ENCODE measurements around the gene EFCAB5.

EFCAB5 gene

DNA sequence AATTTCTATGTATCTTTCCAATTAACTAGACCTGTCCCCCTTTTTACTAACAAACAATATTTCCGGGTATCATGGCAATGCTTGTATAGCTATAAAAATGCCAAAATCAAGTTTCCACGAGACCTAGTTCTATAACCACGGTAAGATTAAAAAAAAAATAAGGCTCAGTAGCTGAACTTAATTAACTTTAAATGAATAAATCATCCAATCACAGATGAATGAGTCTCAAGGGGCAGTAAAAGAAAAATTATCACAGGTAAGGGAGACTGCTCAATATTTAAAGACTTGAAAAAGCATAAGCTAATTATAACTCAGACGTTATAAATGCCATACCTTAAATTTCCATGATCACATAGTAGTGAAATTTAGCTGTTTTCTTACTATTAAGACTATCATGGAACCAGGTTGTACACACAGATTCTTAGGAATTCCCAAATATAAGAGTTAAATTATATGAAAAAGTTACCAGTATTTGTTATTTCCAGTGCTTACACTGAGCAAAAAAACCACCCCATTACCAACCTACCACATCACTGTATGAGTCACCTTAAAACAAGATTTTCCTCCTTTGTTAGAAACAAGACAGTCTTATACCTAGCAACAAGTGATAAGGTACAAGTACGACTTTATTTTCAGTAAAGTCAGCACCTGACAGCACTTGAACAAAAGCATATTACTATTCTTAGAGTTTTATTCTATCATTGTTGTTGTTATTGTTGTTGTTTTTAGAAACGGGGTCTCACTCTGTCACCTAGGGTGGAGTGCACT, 32.0 kb upstream of the EFCAB5 start:
- Histone ChIP-seq H3K9me2 (replicated peaks; ENCODE audit: insufficient read depth, low read length) (no peaks in the 10 kb centered on the region), H3K4me2 (ENCODE audit: low read depth, low read length, poor library complexity, severe bottlenecking) (no peak overlapping the region), H3K27ac (ENCODE audit: low read depth, low read length) (no peak overlapping the region), H3K9me3 (ENCODE audit: insufficient read depth, low read length) (peaks cover 23% of the 10 kb centered on the region; the same call in 1 of the 2 replicates), H3K36me3 (ENCODE audit: low read length) (peaks cover 12% of the 10 kb centered on the region; the same call in 1 of the 2 replicates), H2AFZ (ENCODE audit: low read depth, low read length, severe bottlenecking) (no peak overlapping the region), H3K4me3 (ENCODE audit: insufficient read depth, low read length, poor library complexity, severe bottlenecking) (no peak overlapping the region), H4K20me1 (ENCODE audit: low read depth, low read length) (peaks cover 6% of the 10 kb centered on the region; the same call in 1 of the 2 replicates), H3F3A (ENCODE audit: insufficient read depth) (no peaks in the 10 kb centered on the region), H3K27me3 (ENCODE audit: low read length) (no peaks in the 10 kb centered on the region), H3K79me2 (ENCODE audit: insufficient read depth, low read length) (peaks cover 95% of the 10 kb centered on the region), H3K9ac (ENCODE audit: low read length) (no peak overlapping the region)
- TF ChIP-seq, protein P1, sequence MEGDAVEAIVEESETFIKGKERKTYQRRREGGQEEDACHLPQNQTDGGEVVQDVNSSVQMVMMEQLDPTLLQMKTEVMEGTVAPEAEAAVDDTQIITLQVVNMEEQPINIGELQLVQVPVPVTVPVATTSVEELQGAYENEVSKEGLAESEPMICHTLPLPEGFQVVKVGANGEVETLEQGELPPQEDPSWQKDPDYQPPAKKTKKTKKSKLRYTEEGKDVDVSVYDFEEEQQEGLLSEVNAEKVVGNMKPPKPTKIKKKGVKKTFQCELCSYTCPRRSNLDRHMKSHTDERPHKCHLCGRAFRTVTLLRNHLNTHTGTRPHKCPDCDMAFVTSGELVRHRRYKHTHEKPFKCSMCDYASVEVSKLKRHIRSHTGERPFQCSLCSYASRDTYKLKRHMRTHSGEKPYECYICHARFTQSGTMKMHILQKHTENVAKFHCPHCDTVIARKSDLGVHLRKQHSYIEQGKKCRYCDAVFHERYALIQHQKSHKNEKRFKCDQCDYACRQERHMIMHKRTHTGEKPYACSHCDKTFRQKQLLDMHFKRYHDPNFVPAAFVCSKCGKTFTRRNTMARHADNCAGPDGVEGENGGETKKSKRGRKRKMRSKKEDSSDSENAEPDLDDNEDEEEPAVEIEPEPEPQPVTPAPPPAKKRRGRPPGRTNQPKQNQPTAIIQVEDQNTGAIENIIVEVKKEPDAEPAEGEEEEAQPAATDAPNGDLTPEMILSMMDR (IDR thresholded peaks at IDR 0.05; ENCODE audit: insufficient read depth, low read length, poor library complexity, severe bottlenecking): no peak
- no peak for TF ChIP-seq EZH2phosphoT487 (conservative IDR thresholded peaks at IDR 0.05; ENCODE audit: low read length)

DNA sequence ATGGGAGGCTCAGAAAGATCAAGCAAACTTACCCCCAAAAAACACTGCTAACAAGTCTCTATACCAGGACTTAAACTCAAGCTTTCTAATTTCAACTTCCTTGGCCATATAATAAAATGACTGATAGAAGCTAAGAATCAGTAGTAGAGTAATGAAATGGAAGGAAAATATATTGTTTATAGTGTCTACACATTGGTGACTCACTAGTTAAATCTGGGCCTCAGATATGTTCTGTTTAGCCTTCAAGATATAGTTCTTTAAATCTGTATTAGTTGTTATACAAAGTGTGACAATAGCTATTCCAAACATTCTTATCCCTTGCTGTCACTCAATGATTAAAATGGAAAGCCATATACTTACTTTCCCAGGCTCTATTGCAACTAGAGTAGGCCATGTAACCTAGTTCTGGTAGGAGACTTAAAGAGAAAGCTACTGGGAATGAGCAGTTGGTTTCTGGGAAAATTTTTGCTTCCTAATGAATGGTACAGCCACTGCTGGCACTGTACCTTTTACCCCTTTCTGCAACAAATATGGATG, 29.7 kb upstream of the EFCAB5 start:
- Histone ChIP-seq H2AFZ (ENCODE audit: low read depth, low read length, severe bottlenecking) (no peak overlapping the region), H3F3A (ENCODE audit: insufficient read depth) (peaks cover 4% of the 10 kb centered on the region; the same call in 1 of the 2 replicates), H3K4me3 (ENCODE audit: insufficient read depth, low read length, poor library complexity, severe bottlenecking) (no peak overlapping the region), H3K27ac (ENCODE audit: low read depth, low read length) (no peak overlapping the region), H3K36me3 (ENCODE audit: low read length) (peaks cover 12% of the 10 kb centered on the region; the same call in 1 of the 2 replicates), H3K9ac (ENCODE audit: low read length) (no peak overlapping the region), H3K9me3 (ENCODE audit: insufficient read depth, low read length) (peaks cover 9% of the 10 kb centered on the region; the same call in 1 of the 2 replicates), H3K27me3 (ENCODE audit: low read length) (no peaks in the 10 kb centered on the region), H3K9me2 (replicated peaks; ENCODE audit: insufficient read depth, low read length) (no peaks in the 10 kb centered on the region), H3K79me2 (ENCODE audit: insufficient read depth, low read length) (peaks cover 93% of the 10 kb centered on the region), H4K20me1 (ENCODE audit: low read depth, low read length) (peaks cover 6% of the 10 kb centered on the region; the same call in 1 of the 2 replicates), H3K4me2 (ENCODE audit: low read depth, low read length, poor library complexity, severe bottlenecking) (no peak overlapping the region)
- TF ChIP-seq, protein P1 (IDR thresholded peaks at IDR 0.05; ENCODE audit: insufficient read depth, low read length, poor library complexity, severe bottlenecking): no peak
- no peak for TF ChIP-seq EZH2phosphoT487 (conservative IDR thresholded peaks at IDR 0.05; ENCODE audit: low read length)

DNA sequence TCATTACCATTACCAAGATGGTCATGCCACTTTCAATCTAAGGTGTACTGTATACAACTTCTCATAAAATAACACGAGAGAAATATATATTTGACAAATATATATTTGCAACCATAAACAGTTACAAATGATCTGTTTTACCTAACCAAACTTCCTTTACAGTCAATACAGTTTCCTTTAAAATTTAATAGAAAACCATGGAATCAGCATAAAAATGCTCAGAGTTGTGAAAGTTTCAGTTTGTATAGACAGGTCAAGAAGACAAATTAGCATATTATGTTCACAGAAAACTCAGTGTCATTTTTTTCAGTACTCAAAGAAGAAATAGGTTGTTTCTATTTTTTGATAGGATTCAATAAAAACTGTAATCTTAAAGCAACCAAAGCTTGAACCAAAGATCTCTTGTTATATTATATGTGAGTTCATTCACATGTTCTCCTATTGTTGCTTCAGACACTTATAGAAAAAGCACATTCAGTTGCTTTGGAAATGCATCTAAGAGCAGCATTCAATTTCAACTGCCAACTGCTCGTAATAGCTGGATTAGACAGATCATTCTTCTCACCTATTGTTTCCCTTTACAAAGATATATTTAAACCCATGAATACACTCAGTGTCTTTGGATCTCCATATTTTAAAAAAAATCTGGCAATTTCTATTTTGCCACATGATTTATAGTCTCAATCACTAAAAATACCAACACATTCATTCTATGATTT, 26.5 kb upstream of the EFCAB5 start:
- no peak overlapping the region for H3K4me3 ChIP-seq (ENCODE audit: insufficient read depth, low read length, poor library complexity, severe bottlenecking)
- 0 out of 2 replicates have a peak, but pooled peaks cover 4% of the 10 kb centered on the region for H3K36me3 ChIP-seq (ENCODE audit: low read length)
- H3K9me2 ChIP-seq (replicated peaks; ENCODE audit: insufficient read depth, low read length): no peaks in the 10 kb centered on the region
- H4K20me1 ChIP-seq (ENCODE audit: low read depth, low read length): peaks cover 6% of the 10 kb centered on the region; the same call in 1 of the 2 replicates
- no peak overlapping the region for H3K9ac ChIP-seq (ENCODE audit: low read length)
- peak overlapping the region; percentile 17; the same call in 1 of the 2 replicates for H3K27ac ChIP-seq (ENCODE audit: low read depth, low read length)
- H3K9me3 ChIP-seq (ENCODE audit: insufficient read depth, low read length): no peaks in the 10 kb centered on the region
- peaks cover 95% of the 10 kb centered on the region for H3K79me2 ChIP-seq (ENCODE audit: insufficient read depth, low read length)
- H2AFZ ChIP-seq (ENCODE audit: low read depth, low read length, severe bottlenecking): no peak overlapping the region
- H3F3A ChIP-seq (ENCODE audit: insufficient read depth): peaks cover 4% of the 10 kb centered on the region; the same call in 1 of the 2 replicates
- H3K4me2 ChIP-seq (ENCODE audit: low read depth, low read length, poor library complexity, severe bottlenecking): peak overlapping the region; percentile 0
- H3K27me3 ChIP-seq (ENCODE audit: low read length): no peaks in the 10 kb centered on the region
- TF ChIP-seq, protein P1 (IDR thresholded peaks at IDR 0.05; ENCODE audit: insufficient read depth, low read length, poor library complexity, severe bottlenecking): no peak
- no peak for TF ChIP-seq EZH2phosphoT487 (conservative IDR thresholded peaks at IDR 0.05; ENCODE audit: low read length)
